Thymus (tissue), 11 donors: Measurements from ENCODE around the gene ZBP1. TPM values are rescaled to one million over a fixed set of nuclear protein-coding genes. Genes with fewer than 3 reads are reported as not detected.

ENCODE experiments used
- DNase-seq, 9 donors: peaks; one replicate each; pipeline ENCODE4 v3.0.0-alpha.2; 2013; ENCODE audit warnings: low spot score in 9 of 9, low read depth in 6 of 9, missing footprints in 1 of 9
- H3K27ac ChIP-seq, 2 donors: one replicate each; pipeline ENCODE4 v1.5.1; 2013; ENCODE audit warnings: control low read depth in 1 of 2, low read depth in 1 of 2, low read length in 1 of 2, mild to moderate bottlenecking in 1 of 2, moderate library complexity in 1 of 2
- H3K27me3 ChIP-seq, 2 donors: one replicate each; pipeline ENCODE4 v1.5.1; 2013; ENCODE audit warnings: low read length in 1 of 2; ENCODE audit not compliant: control insufficient read depth in 2 of 2, insufficient read depth in 1 of 2
- H3K36me3 ChIP-seq, 2 donors: one replicate each; pipeline ENCODE4 v1.5.1; 2013; ENCODE audit warnings: low read length in 1 of 2, mild to moderate bottlenecking in 1 of 2, moderate library complexity in 1 of 2; ENCODE audit not compliant: control insufficient read depth in 2 of 2, insufficient read depth in 2 of 2
- H3K4me1 ChIP-seq, 2 donors: one replicate each; pipeline ENCODE4 v1.5.1; 2013; ENCODE audit warnings: low read length in 2 of 2; ENCODE audit not compliant: control insufficient read depth in 2 of 2, insufficient read depth in 2 of 2
- H3K4me3 ChIP-seq, 2 donors: one replicate each; pipeline ENCODE4 v1.5.1; 2013; ENCODE audit warnings: low read length in 2 of 2, control low read depth in 1 of 2, mild to moderate bottlenecking in 1 of 2
- H3K9me3 ChIP-seq, 2 donors: one replicate each; pipeline ENCODE4 v1.5.1; 2013; ENCODE audit warnings: low read length in 1 of 2, mild to moderate bottlenecking in 1 of 2; ENCODE audit not compliant: control insufficient read depth in 2 of 2, insufficient read depth in 1 of 2
- WGBS: extraction: QIAGEN DNeasy Blood & Tissue Kit; methylation state at CpG from one replicate; pipeline ENCODE4 v1.1.7; 2013; 5-methylcytosine and 5-hydroxymethylcytosine counted together
- polyA plus RNA-seq: library from polyadenylated mRNA; stranded (reverse); fragments of 200-250 nt; gene quantifications from one replicate; pipeline ENCODE4 v1.2.3, GENCODE V29; 2013
- total RNA-seq: library from RNA; stranded (reverse); fragments of 120-200 nt; gene quantifications from one replicate; pipeline ENCODE4 v1.2.4, GENCODE V29; 2013
- donor health status: healthy.

The ZBP1 gene
- total and polyA plus RNA-seq, 2 donors = 2.0 to 3.4 TPM

- no peaks in the 10 kb centered on the region for H3K27me3 ChIP-seq
- H3K9me3 ChIP-seq = no peaks in the 10 kb centered on the region
- H3K27ac ChIP-seq = no peak overlapping the region
- H3K4me3 ChIP-seq = no peak overlapping the region
- WGBS = 94% methylated on average over 20 of the region's 20 CpGs
- no peaks in the 10 kb centered on the region for H3K36me3 ChIP-seq
- H3K4me1 ChIP-seq = no peaks in the 10 kb centered on the region
- no peak for DNase-seq
These were observed 44.2 kb upstream of the ZBP1 start for GRCh38 chr20:57664476-57664875.

GRCh38 chr20:57663681-57664451 is 43.6 kb upstream of the ZBP1 start:
- WGBS = 97% methylated on average over 27 of the region's 27 CpGs
- Histone ChIP-seq H3K4me3 (no peak overlapping the region), H3K9me3 (no peaks in the 10 kb centered on the region), H3K4me1 (no peaks in the 10 kb centered on the region), H3K27me3 (no peaks in the 10 kb centered on the region), H3K36me3 (no peaks in the 10 kb centered on the region), H3K27ac (no peak overlapping the region)
- no peak for DNase-seq

DNA sequence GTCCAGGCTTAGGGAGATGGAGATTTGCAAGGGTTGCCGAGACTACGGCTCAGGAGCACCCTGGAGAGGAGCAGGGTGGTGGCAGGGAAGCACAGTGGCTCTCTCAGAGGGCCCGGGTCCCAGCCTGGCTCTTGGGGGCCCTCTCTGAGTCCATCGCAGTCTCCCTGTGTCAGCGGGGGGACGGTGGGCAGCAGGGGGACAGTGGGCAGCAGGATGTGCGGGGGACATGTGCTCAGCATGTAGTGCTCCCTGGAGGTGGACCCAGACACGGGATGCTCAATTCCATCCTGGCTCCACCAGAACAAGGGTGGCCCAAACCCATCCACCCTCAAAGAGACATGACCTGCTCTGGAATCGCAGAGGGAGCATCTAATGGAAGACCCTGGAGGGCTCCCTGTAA is 43.0 kb upstream of the ZBP1 start:
- peaks cover 0 to 2% of the 10 kb centered on the region in 2 donors for H3K4me1 ChIP-seq
- 98% methylated on average over 9 of the region's 9 CpGs for WGBS
- no peaks in the 10 kb centered on the region for H3K9me3 ChIP-seq
- H3K36me3 ChIP-seq = no peaks in the 10 kb centered on the region
- H3K27me3 ChIP-seq = no peaks in the 10 kb centered on the region
- H3K27ac ChIP-seq = no peak overlapping the region
- DNase-seq = no peak
- H3K4me3 ChIP-seq = no peak overlapping the region

GRCh38 chr20:57662456-57663240 is 42.4 kb upstream of the ZBP1 start:
- Histone ChIP-seq H3K27me3 (no peaks in the 10 kb centered on the region), H3K4me3 (no peak overlapping the region), H3K27ac (no peak overlapping the region), H3K4me1 (peaks cover 4 to 8% of the 10 kb centered on the region in 2 donors), H3K36me3 (no peaks in the 10 kb centered on the region), H3K9me3 (no peaks in the 10 kb centered on the region)
- WGBS = 94% methylated on average over 21 of the region's 21 CpGs
- DNase-seq = no peak

DNA sequence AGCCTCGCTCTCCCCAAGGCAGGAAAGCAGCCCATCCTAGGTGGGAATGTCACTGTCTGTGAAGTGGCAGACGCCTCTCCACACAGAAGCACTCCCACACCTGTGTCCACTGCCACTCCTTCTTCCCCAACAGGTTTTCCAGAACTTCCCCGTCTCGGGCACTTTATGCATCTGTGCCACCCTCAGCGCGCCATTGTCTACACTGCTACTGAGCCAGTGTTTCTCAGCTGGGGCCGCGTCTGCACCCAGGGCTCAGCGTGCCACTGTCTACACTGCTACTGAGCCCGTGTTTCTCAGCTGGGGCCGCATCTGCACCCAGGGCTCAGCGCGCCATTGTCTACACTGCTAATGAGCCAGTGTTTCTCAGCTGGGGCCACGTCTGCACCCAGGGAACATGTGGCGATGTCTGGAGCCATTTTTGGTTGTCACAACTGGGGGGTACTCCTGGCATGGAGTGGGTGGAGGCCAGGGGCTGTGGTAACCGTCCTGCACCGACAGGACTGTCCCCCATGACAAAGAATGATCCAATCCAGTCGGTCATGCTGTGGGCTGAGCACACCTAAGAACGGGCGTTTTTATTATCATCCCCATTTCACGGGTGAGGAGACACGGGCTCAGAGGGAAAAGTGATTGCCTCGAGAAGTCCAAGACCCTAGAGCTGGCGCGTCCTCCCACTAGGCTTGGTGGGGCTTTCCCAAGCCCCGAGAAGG is 41.7 kb upstream of the ZBP1 start:
- WGBS = 93% methylated on average over 26 of the region's 26 CpGs
- no peak for DNase-seq
- Histone ChIP-seq H3K36me3 (no peaks in the 10 kb centered on the region), H3K4me3 (no peak overlapping the region), H3K9me3 (no peaks in the 10 kb centered on the region), H3K27ac (no peak overlapping the region), H3K27me3 (no peaks in the 10 kb centered on the region), H3K4me1 (peaks cover 4 to 12% of the 10 kb centered on the region in 2 donors)

DNA sequence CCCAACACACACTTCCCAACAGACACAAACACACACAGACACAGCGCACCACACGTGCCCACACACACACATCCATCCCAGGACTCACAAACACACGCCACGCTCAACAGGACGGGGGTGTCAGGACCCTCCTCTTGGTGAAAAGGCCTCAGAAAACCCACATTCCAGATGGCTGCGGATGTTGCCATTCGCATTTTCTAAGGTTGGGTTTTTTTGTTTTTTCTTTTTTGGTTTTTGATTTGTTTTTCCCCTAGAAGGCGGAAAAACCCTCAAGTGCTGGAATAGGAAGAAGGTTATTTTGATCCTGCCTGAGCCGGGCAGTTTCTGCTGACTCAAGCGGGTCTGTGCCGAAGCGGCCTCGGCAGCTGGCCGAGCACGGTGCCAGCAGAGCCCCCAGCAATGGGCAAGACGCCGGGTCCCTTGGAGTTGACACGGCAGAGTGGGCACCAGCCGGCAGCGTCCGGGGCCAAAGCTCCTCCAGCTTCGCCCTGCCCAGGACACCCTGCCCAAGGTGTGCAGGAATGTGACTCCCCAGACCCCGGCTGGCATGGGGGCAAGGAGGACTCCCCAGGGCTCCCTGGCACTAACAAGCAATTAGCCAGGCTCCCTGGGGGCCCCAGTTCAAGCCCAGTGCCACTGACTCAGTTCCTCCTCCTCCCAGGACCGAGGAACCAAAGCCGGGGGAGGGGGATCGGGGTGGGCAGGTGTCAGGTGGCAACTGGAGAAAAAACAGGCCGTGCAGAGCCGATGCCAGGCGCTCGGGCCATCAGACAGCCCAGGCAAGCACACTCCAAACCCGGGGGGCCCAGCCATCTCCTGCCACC is 40.9 kb upstream of the ZBP1 start:
- no peaks in the 10 kb centered on the region for H3K27me3 ChIP-seq
- H3K36me3 ChIP-seq = no peaks in the 10 kb centered on the region
- no peak overlapping the region for H3K27ac ChIP-seq
- no peaks in the 10 kb centered on the region for H3K9me3 ChIP-seq
- peaks cover 4 to 12% of the 10 kb centered on the region in 2 donors for H3K4me1 ChIP-seq
- DNase-seq = no peak
- H3K4me3 ChIP-seq = no peak overlapping the region
- 95% methylated on average over 31 of the region's 31 CpGs for WGBS

DNA sequence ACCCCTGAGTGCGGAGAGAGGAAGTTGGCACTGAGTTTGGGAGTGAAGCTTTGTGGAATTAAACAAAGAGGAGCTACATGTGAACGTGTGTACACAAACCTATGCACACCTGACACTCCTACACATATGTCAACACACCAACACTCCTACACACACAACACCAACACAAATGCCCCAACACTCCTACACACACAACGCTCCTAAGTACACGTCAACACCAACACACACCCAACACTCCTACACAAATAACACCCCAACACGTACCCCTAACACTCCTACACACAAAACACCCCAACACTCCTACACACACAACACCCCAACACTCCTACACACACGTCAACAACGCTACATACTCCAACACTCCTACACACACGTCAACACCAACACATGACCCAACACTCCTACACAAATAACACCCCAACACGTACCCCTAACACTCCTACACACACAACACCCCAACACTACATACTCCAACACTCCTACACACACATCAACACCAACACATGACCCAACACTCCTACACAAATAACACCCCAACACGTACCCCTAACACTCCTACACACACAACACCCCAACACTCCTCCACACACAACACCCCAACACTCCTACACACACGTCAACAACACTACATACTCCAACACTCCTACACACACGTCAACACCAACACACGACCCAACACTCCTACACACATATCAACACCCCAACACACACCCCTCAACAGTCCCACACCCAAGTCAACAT is 40.1 kb upstream of the ZBP1 start:
- no peaks in the 10 kb centered on the region for H3K36me3 ChIP-seq
- H3K27me3 ChIP-seq = no peaks in the 10 kb centered on the region
- peaks cover 4 to 12% of the 10 kb centered on the region in 2 donors for H3K4me1 ChIP-seq
- H3K9me3 ChIP-seq = no peaks in the 10 kb centered on the region
- no peak overlapping the region for H3K27ac ChIP-seq
- no peak overlapping the region for H3K4me3 ChIP-seq
- WGBS = 95% methylated on average over 13 of the region's 13 CpGs
- DNase-seq = no peak

- peaks cover 0 to under 1% of the 10 kb centered on the region in 2 donors for H3K27me3 ChIP-seq
- H3K4me3 ChIP-seq = no peak overlapping the region
- H3K9me3 ChIP-seq = no peaks in the 10 kb centered on the region
- WGBS = 93% methylated on average over 24 of the region's 24 CpGs
- DNase-seq = no peak
- no peaks in the 10 kb centered on the region for H3K36me3 ChIP-seq
- no peak overlapping the region for H3K27ac ChIP-seq
- peaks cover 4 to 12% of the 10 kb centered on the region in 2 donors for H3K4me1 ChIP-seq
These were observed 39.4 kb upstream of the ZBP1 start for GRCh38 chr20:57659517-57660180.
